ENCODE data around the gene HBS1L. TPM values are rescaled to one million over a fixed set of nuclear protein-coding genes. Genes with fewer than 3 reads are reported as not detected.

HBS1L gene
- total RNA-seq, 1 experiment from 2014 or later, result 95.4 TPM

GRCh38 chr6:135093578-135093977 is 39.0 kb upstream of the HBS1L start (continued):
- TF ChIP-seq, protein P1, sequence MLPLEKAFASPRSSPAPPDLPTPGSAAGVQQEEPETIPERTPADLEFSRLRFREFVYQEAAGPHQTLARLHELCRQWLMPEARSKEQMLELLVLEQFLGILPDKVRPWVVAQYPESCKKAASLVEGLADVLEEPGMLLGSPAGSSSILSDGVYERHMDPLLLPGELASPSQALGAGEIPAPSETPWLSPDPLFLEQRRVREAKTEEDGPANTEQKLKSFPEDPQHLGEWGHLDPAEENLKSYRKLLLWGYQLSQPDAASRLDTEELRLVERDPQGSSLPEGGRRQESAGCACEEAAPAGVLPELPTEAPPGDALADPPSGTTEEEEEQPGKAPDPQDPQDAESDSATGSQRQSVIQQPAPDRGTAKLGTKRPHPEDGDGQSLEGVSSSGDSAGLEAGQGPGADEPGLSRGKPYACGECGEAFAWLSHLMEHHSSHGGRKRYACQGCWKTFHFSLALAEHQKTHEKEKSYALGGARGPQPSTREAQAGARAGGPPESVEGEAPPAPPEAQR (CRISPR knock-in tag; IDR thresholded peaks at IDR 0.05), result no peak
- TF ChIP-seq GTF2I (CRISPR knock-in tag; conservative IDR thresholded peaks at IDR 0.05), result no peak
- TF ChIP-seq, protein P2, sequence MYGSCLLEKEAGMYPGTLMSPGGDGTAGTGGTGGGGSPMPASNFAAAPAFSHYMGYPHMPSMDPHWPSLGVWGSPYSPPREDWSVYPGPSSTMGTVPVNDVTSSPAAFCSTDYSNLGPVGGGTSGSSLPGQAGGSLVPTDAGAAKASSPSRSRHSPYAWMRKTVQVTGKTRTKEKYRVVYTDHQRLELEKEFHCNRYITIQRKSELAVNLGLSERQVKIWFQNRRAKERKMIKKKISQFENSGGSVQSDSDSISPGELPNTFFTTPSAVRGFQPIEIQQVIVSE (CRISPR knock-in tag; IDR thresholded peaks at IDR 0.05; ENCODE audit: borderline replicate concordance), result no peak

DNA sequence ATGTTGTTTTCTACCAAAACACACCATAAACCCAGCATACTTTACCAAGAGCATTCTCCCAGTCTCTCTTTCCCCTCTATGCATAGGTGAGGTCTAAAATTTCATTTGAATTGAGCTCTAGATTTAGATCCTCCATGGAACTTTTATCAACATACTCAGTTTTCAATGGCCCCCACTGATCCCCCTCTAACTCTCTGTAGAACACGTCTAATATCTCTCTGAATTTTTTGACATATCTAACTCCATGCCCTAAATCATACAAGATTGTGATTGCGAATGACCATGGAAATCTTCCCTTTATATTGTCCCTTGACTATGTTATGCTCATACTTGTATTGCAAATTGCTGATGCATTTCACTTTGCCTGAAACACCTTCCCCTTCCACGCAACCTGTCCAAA is 38.1 kb upstream of the HBS1L start:
- ATAC-seq (no peak), DNase-seq (ENCODE audit: low spot score) (no peak)
- H3K4me3 Mint-ChIP-seq, result no peak overlapping the region
- peaks cover 4% of the 10 kb centered on the region; the same call in 1 of the 2 replicates for H3K4me1 Mint-ChIP-seq
- H3K27me3 Mint-ChIP-seq (ENCODE audit: low read depth), result no peaks in the 10 kb centered on the region
- no peaks in the 10 kb centered on the region for H3K9me3 Mint-ChIP-seq
- H3K27ac Mint-ChIP-seq, result no peak overlapping the region
- H3K36me3 Mint-ChIP-seq, result no peaks in the 10 kb centered on the region
- CTCF ChIA-PET, result no interaction called here
- no peak for TF ChIP-seq CBFB (CRISPR knock-in tag; IDR thresholded peaks at IDR 0.05; ENCODE audit: low read depth)
- TF ChIP-seq EMX1 (CRISPR knock-in tag; IDR thresholded peaks at IDR 0.05), result no peak
- TF ChIP-seq ZBTB21 (CRISPR knock-in tag; IDR thresholded peaks at IDR 0.05; ENCODE audit: borderline replicate concordance), result no peak
- TF ChIP-seq SOX15 (CRISPR knock-in tag; IDR thresholded peaks at IDR 0.05), result no peak
- TF ChIP-seq NR3C1 (CRISPR knock-in tag; conservative IDR thresholded peaks at IDR 0.05; ENCODE audit: low read depth), result no peak
- no peak for TF ChIP-seq ZNF317 (CRISPR knock-in tag; IDR thresholded peaks at IDR 0.05; ENCODE audit: borderline replicate concordance, low read depth)
- no peak for TF ChIP-seq ZNF423 (CRISPR knock-in tag; IDR thresholded peaks at IDR 0.05)
- TF ChIP-seq PRRX2 (CRISPR knock-in tag; IDR thresholded peaks at IDR 0.05), result no peak
- POLR2A ChIA-PET, result interaction anchor here (1.5 kb wide), 1 partner anchor 38 kb away, joined by 3 read pairs; the partner anchor contains the start of gene HBS1L

DNA sequence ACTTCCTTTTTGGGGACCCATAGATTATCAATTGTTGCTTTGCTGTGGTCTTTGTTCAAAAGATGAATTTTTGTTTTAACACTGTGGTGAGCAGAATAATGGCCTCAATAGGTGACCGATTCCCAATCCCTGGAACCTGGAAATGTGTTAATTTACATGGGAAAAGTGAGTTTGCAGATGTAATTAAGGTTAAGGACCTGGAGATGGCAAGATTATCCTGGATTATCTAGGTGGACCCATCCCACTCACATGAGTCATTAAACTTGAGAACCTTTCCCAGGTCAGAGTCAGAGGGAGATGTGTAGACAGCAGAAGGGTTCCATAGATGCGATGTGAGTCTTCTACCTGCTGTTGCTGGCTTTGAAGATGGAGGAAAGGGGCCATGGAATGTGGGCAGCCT is 36.2 kb upstream of the HBS1L start:
- ATAC-seq (no peak), DNase-seq (ENCODE audit: low spot score) (no peak)
- Mint-ChIP-seq H3K4me1 (peaks cover 4% of the 10 kb centered on the region; the same call in 1 of the 2 replicates), H3K4me3 (no peak overlapping the region), H3K9me3 (no peaks in the 10 kb centered on the region), H3K36me3 (no peaks in the 10 kb centered on the region), H3K27ac (no peak overlapping the region), H3K27me3 (ENCODE audit: low read depth) (no peaks in the 10 kb centered on the region)
- CTCF ChIA-PET, result no interaction called here
- POLR2A ChIA-PET, result no interaction called here
- TF ChIP-seq FOXP4 (CRISPR knock-in tag; IDR thresholded peaks at IDR 0.05) (no peak), SMAD3 (CRISPR knock-in tag; IDR thresholded peaks at IDR 0.05; ENCODE audit: borderline replicate concordance) (no peak), FOXP1 (CRISPR knock-in tag; IDR thresholded peaks at IDR 0.05; ENCODE audit: borderline replicate concordance) (no peak), ZNF232 (CRISPR knock-in tag; IDR thresholded peaks at IDR 0.05) (no peak), ZMAT4 (CRISPR knock-in tag; IDR thresholded peaks at IDR 0.05) (no peak), GTF2I (CRISPR knock-in tag; conservative IDR thresholded peaks at IDR 0.05) (no peak), TP53 (CRISPR knock-in tag; IDR thresholded peaks at IDR 0.05) (no peak), ATF6 (CRISPR knock-in tag; IDR thresholded peaks at IDR 0.05) (no peak), ZNF396 (CRISPR knock-in tag; IDR thresholded peaks at IDR 0.05; ENCODE audit: borderline replicate concordance) (no peak), IRF2 (CRISPR knock-in tag; IDR thresholded peaks at IDR 0.05; ENCODE audit: borderline replicate concordance, low read depth) (no peak), AR (CRISPR knock-in tag; IDR thresholded peaks at IDR 0.05) (no peak)
- TF ChIP-seq, protein P3, sequence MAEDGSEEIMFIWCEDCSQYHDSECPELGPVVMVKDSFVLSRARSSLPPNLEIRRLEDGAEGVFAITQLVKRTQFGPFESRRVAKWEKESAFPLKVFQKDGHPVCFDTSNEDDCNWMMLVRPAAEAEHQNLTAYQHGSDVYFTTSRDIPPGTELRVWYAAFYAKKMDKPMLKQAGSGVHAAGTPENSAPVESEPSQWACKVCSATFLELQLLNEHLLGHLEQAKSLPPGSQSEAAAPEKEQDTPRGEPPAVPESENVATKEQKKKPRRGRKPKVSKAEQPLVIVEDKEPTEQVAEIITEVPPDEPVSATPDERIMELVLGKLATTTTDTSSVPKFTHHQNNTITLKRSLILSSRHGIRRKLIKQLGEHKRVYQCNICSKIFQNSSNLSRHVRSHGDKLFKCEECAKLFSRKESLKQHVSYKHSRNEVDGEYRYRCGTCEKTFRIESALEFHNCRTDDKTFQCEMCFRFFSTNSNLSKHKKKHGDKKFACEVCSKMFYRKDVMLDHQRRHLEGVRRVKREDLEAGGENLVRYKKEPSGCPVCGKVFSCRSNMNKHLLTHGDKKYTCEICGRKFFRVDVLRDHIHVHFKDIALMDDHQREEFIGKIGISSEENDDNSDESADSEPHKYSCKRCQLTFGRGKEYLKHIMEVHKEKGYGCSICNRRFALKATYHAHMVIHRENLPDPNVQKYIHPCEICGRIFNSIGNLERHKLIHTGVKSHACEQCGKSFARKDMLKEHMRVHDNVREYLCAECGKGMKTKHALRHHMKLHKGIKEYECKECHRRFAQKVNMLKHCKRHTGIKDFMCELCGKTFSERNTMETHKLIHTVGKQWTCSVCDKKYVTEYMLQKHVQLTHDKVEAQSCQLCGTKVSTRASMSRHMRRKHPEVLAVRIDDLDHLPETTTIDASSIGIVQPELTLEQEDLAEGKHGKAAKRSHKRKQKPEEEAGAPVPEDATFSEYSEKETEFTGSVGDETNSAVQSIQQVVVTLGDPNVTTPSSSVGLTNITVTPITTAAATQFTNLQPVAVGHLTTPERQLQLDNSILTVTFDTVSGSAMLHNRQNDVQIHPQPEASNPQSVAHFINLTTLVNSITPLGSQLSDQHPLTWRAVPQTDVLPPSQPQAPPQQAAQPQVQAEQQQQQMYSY (CRISPR knock-in tag; IDR thresholded peaks at IDR 0.05), result no peak

All from WTC11 (cell line).